ENCODE data around the gene HOMER3. TPM values are rescaled to one million over a fixed set of nuclear protein-coding genes. Genes with fewer than 3 reads are reported as not detected.

Gene HOMER3
- total RNA-seq, 3 donors from 2014 or later: 2.2 to 18.0 (median 6.5) TPM

DNA sequence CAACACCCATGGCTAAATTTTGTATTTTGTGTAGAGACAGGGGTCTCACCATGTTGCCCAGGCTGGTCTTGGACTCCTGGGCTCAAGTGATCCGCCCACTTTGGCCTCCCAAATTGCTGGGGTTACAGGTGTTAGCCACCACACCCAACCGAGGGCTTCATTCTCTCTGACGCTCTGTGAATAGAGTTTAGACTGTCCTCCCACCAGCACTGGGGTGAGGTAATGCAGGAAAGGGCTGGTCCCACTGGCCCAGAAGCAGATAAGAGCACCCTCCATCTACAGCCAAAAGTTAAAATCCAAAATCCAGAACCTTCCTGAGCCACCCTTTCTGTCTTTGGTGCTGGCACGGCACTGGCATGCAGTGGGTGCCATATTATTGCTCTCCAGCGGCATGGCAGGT, 31.8 kb upstream of the HOMER3 start:
- DNase-seq (no peak), ATAC-seq (no peak)
- TF ChIP-seq, protein P1, sequence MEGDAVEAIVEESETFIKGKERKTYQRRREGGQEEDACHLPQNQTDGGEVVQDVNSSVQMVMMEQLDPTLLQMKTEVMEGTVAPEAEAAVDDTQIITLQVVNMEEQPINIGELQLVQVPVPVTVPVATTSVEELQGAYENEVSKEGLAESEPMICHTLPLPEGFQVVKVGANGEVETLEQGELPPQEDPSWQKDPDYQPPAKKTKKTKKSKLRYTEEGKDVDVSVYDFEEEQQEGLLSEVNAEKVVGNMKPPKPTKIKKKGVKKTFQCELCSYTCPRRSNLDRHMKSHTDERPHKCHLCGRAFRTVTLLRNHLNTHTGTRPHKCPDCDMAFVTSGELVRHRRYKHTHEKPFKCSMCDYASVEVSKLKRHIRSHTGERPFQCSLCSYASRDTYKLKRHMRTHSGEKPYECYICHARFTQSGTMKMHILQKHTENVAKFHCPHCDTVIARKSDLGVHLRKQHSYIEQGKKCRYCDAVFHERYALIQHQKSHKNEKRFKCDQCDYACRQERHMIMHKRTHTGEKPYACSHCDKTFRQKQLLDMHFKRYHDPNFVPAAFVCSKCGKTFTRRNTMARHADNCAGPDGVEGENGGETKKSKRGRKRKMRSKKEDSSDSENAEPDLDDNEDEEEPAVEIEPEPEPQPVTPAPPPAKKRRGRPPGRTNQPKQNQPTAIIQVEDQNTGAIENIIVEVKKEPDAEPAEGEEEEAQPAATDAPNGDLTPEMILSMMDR (IDR thresholded peaks at IDR 0.05): no peak
- Histone ChIP-seq H3K9me3 (no peaks in the 10 kb centered on the region), H3K4me1 (ENCODE audit: low read depth) (no peaks in the 10 kb centered on the region), H3K36me3 (ENCODE audit: low read depth) (no peaks in the 10 kb centered on the region), H3K4me3 (no peak overlapping the region)
- intact Hi-C loops (cut with DNase I, micrococcal nuclease): no loop called here

DNA sequence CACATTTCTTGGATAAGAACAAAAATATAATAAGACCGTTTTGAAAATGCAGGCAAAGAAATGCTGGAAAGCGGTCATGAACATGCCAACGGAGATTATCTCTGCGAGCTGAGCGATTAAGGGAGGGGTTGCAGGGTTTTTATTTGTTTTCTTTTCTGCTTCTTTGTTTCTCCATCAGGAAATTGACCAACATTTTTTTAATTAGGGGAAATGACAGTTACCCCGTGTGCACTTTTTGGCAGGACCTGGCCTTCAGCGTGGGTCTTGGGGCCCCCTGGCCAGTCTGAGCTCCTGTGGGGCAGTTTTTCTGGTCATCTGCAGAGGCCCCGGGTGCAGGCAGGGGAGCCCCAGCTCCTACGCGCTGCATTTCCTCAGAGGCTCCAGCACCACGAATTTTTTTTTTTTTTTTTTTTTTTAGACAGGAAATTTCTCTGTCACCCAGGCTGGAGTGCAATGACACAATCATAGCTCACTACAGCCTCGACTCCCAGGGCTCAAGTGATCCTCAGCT, 31.3 kb upstream of the HOMER3 start:
- H3K4me1 ChIP-seq (ENCODE audit: low read depth): no peaks in the 10 kb centered on the region
- ATAC-seq: no peak
- intact Hi-C loops (cut with DNase I, micrococcal nuclease): no loop called here

DNA sequence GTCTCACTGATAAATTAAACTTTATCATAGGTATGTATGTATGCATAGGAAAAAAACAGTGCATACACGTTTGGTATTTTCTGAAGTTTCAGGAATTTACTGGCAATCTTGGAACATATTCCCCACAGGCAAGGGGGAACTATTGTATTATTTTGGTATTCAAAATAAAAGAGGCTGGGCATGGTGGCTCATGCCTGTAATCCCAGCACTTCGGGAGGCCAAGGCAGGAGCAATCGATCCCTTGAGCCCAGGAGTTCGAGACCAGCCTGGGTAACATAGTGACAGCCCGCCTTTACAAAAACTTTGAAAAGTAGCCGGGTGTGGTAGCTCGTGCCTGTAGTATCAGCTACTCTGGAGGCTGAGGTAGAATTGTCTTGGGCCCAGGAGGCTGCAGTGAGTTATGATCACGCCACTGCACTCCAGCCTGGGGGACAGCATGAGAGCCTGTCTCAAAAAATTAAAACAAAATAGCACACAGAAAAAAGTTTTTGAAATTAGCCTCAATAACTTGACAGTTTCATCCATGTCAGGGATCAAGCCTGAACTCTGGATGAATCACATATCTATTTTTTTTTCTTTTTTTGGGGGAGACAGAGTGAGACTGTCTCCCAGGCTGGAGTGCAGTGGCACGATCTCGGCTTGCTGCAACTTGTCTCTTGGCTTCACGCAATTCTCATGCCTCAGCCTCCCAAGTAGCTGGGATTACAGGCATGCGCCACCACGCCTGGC, 29.1 kb upstream of the HOMER3 start:
- no peaks in the 10 kb centered on the region for H3K4me1 ChIP-seq (ENCODE audit: low read depth)
- H3K4me3 ChIP-seq: no peak overlapping the region
- H3K9me3 ChIP-seq: no peaks in the 10 kb centered on the region
- H3K36me3 ChIP-seq (ENCODE audit: low read depth): no peaks in the 10 kb centered on the region
- TF ChIP-seq, protein P1 (IDR thresholded peaks at IDR 0.05): no peak
- ATAC-seq: no peak
- DNase-seq: no peak
- intact Hi-C loops (cut with DNase I, micrococcal nuclease): no loop called here

More for the DNA sequence above, 31.3 kb upstream of the HOMER3 start:
- Histone ChIP-seq H3K9me3 (no peaks in the 10 kb centered on the region), H3K36me3 (ENCODE audit: low read depth) (no peaks in the 10 kb centered on the region), H3K4me3 (no peak overlapping the region)
- no peak for DNase-seq
- TF ChIP-seq, protein P1 (IDR thresholded peaks at IDR 0.05): no peak

DNA sequence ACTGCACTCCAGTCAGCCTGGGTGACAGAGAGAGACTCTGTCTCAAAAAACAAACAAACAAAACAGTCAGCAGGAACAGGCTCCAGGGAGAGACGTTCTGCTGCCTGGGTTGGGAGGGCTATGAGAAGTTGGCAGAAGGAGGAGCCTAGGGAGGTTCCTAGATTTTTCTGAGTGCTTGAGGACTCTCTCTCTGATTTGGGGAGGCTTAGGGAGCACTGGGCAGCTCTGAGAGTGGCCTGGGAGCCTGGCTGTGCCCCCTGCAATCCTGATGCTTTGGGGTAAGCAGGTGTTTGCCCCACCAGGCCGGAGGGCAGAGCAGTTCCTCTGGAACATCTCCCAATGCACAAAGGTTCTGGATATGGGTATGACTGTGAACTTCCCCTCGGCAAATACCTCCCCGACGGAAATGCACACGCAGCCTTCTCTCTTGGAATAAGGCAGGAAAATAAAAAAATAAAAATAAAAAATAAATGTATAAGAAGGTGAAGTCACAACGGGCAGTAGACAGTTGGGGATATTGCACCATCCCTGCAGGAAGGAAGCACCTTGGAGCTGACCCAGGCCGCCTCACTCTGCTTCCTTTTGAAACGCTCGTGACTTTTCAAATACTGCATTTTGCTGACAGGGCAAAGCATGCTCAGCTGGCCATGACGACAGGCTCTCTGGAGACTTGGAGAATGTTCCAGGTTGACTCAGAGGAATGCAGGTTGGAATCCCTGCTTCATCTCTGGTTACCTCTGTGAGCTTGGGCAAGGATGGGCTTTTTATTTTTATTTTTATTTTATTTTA, 26.5 kb upstream of the HOMER3 start:
- intact Hi-C loops (cut with DNase I, micrococcal nuclease): no loop called here
- TF ChIP-seq, protein P1 (IDR thresholded peaks at IDR 0.05): no peak
- Histone ChIP-seq H3K4me1 (ENCODE audit: low read depth) (no peaks in the 10 kb centered on the region), H3K4me3 (no peak overlapping the region), H3K36me3 (ENCODE audit: low read depth) (no peaks in the 10 kb centered on the region), H3K9me3 (no peaks in the 10 kb centered on the region)
- DNase-seq: peak in 2 of 3 donors; percentile 36 to 61
- peak; percentile 25 for ATAC-seq

DNA sequence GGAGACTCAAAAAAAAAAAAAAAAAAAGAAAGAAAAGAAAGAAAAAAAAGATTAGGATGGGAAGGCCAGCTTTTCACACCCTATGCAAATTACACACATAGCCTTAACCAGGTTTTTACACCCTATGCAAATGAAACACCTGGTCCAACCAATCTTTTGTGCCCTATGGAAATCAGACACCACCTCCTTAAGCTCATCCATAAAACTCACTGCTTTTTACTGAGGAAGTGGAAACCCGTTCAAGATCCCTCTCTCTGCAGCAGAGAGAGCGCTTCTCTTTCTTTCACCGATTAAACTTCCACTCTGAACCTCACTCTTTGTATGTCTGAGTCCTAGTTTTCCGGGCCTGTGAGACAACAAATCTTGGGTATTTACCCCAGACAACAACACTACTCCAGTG, 25.3 kb upstream of the HOMER3 start:
- H3K9me3 ChIP-seq: no peaks in the 10 kb centered on the region
- intact Hi-C loops (cut with DNase I, micrococcal nuclease): no loop called here
- ATAC-seq (peak; percentile 69), DNase-seq (no peak)
- no peaks in the 10 kb centered on the region for H3K36me3 ChIP-seq (ENCODE audit: low read depth)
- no peak overlapping the region for H3K4me3 ChIP-seq
- TF ChIP-seq, protein P1 (IDR thresholded peaks at IDR 0.05): no peak
- H3K4me1 ChIP-seq (ENCODE audit: low read depth): no peaks in the 10 kb centered on the region

Data from mucosa of descending colon (tissue), 3 donors.